Hypothalamus (tissue), 51 donors: ENCODE data around the gene USP13.
A peak's percentile ranks its signal among the peaks of the same experiment; 100 is the strongest.

ENCODE experiments used
- DNase-seq, 51 donors: peaks; one replicate each; lab custom pipeline; 2025; lab: John Stamatoyannopoulos, UW

Gene USP13

DNA sequence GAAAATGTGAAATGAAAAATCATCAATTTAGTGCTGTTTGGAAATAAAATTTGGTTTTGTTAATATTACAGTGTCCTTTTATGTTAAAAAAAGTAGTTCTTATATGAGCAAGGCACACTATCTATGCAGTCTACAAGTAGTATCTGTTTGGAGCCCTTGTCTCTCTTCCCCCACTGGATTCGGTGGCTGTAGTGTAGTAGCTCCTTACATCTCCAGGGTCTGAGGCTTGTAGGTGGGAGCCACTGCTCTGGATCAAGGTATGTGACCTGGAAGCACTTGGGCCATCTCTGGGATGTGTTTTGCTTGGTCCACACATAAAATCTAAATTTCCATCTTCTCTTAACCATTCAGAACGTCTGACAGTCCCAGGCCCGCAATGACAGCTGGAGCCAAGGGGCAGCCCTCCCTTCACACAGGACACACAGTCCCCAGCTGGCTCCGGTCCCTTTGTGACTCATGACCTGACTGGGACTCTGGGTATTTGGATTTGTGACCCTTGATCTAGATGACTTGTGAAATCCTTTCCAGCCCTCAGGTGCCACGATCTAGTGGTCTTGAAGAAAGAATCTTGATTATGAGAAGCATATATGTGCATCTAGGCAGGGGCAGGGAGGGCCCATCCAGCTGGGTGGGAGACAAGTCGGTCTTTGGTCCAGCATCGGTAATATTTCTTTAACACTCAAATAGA lies 80.0 kb downstream of the USP13 start:
- DNase-seq = peak in 5 of 51 donors; percentile 2 to 6 (median 5)

DNA sequence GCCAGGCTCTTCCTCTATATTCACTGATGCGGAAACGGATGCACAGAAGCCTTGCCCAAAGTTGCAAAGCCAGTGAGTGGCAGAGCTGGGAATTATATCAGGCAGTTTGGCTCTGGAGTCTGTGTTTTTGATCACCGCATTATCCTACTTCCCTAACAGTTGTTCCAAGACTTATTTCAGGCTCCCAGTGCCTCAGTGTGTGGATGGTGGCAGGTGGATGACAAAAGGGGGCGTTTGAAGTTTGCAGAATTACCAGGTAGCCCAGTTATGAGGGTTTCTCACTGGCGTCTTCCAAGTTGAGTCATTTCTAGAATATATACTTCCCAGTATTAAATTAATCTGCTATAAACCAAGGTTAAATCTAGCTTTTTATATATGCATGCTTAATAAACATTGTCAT lies 81.0 kb downstream of the USP13 start:
- DNase-seq = peak in 1 of 51 donors; percentile 16

DNA sequence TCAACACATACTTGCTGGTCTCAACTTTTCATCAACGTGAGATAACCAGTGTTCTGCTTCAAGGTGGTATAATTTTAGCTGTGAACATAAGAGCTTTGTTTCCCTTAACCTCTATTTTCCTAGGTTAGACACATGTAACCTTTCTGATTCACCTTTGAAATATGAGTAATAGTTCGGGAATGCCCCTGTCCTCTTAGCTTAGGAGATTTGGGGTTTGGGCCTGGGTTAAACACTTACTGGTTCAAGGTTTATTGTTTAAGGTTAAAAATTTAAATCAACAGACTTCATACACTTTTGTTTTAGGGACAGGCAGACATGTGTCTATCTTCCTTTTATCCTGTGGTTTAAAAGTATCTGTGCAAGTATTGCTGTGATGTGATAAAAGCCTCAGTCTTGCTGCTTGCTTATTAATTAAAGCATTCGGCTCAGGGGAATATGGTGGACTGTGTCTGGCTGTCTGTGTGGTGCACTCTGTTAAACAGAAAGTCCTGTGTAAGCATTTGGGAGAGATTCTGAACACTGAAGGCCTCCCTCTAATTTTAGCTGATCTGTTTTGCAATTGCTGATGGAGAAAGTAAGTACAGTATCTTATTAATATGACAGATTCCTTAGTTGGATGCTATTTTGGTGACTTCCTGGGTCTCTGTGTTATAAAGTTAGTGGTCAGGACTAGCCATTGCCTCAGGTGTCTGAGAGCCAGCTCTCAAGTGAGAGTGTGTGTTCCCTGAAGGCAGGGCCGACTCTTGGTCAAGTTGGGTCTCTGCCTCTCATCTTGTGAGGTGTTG lies 81.8 kb downstream of the USP13 start:
- no peak for DNase-seq

DNA sequence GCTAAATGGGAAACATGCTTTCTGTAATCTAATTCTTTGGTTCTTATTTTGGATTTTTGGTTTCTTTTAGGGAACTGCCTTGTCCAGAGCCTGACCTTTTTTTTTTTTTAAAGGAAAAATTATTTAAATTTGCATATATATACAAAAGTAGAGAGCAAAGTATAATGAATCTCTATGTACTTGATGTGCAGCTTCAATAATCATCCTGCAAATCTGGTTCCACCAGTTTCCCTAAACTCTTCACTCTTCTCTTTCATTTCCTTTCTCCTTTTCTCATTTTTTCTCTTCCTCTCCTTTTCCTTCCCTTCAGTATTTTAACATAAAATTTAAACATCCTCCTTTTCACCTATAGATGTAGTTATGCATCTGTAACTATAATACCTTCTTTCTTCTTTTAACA lies 82.5 kb downstream of the USP13 start:
- no peak for DNase-seq

DNA sequence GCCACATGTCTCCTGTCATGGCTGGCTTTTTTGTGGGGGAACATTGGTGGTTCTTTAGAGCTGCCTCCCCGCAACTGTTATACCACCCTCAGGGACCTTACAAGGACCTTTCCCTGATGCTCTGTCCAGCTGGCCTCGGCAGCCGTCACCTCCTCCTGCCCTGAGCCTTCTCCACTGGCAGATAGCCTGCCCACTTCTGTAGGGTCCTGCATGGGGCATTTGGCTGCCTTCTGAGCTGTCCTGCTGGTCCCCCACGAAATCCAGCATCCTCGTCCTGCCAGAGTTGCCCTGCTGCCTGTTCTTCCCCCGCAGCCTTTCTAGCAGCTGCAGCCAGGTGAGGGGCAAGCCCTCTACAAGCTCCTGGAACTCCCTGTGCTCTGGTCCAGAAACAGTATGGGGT lies 86.2 kb downstream of the USP13 start:
- DNase-seq = no peak

DNA sequence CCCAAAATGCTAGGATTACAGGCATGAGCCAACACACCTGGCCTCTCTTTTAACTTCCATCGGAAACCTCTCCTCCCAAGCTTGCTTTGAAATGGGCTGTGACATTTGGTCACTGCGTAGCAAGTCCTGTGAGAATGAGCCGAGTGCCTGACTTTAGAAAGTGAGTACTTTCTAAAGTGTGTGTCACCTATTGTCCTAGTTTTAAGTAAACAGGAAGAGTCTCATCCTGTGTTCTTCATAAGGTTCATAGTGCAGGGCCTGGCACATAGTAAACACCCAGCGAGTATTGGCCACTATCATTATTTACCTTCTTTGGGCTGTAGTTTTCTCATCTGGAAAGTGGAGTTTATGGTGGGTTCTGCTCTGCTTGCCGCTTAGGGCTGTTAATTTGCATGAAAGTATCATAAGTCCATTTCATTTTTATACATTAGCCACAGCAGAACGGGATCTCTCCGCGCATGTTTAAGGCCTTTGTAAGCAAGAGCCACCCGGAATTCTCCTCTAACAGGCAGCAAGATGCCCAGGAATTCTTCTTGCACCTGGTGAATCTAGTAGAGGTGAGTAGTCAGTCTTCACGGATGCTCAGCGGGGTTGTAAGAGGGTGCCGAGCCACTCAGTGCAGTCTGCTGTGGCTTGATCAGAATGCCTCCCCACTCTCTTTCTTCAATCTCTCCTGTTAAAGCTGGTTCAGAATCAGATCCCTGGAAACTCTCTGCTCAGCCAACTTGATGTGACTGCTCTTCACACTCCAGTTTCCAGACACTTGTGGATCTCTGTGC lies 87.2 kb downstream of the USP13 start:
- DNase-seq = no peak

DNA sequence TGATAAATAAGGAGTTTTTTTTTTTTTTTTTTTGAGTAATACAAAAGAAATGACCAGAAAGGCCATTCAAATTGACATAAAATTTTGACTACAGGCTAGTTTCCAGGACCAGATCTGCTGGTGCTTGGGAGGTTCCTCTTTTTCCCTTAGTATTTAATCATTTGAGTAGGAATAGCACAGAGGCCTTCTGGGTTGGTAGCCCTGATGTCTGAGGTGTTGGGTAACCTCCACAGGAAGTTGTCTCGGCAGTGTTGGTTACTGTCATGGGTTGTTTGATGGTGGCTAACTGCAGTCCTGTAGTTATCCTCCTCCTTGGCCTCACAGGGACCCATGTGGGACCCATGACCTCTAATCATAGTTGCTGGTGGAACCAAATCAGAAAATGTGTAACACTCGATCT lies 91.1 kb downstream of the USP13 start:
- DNase-seq = no peak

DNA sequence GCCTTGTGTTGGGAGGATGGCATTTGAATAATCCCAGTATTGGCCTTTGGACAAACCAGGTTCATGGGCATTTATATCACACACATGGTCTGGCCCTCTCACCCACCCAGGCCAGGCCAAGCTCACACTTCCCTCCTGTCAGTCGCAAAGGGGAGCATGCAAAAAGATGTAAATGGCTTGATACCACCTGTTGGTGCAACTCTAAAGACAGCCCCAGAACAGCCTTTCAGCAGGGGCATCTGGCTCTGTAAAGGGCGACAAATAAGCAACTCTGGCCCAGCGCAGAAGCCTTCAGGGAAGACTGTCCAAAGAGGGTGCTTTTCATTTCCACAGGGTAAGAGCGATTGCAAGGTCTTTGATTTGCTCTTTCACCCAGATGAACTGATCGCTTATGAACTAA lies 91.8 kb downstream of the USP13 start:
- no peak for DNase-seq

DNA sequence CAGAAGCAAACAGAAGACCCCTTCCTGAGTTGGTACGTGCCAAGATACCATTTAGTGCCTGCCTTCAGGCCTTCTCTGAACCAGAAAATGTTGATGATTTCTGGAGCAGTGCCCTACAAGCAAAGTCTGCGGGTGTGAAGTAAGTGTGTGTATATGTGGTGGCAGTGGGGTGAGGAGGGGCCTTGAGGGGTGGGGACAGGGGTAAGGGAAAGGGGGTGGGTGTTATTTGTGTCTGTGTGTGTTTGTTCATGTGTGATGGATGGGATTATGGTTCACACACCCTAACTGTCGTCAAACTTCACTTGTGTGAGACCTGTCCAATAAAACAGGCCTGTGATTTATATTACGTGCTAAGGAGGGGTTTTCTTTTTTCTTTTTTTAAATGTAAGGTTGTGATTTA lies 92.2 kb downstream of the USP13 start:
- DNase-seq = no peak

DNA sequence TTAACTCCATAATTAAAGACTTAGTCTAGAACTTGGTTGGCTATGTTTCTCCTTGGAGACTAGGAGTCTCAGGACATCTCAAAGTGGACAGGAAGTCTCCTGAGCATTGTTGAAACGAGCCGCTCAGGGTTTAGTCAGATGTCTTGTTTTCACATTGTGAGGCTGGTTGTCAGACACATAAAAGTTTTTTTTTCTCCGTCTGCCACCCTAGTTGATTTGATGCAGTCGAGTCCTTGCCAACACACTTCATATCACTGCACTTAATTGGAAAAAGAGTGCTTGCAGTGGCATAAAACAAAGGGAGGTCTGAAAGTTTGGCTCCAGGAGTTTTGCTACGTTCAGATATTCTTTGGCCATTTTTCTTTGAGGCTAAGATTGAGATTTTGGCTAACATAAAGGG lies 92.9 kb downstream of the USP13 start:
- DNase-seq = no peak

DNA sequence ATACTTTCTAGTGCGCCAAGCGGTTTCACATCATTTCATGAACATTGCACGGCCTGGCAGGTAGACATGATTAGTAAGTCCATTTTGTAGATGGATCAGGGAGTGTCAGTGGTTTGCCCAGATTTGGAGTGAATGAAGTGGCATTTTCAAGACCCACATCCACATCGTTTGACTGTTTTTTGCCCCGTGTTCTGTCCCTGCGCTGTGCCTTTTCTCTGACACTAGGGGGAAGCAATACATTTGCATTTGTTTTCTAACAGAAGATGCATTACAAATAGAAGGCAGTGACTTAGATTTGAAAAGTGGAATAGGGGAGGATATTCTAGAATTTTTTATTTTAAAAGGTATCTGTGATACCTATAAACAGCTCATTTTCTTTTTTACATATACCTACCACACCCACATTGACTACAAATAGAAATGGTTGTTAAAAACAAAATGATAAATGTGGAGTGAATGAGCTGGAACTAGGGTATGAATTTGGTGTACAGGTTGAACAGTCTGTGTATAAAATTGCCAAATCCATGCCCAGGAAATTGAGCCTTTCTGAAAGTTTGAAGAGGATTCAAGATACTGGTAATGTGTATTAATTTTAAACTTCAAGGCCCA lies 98.0 kb downstream of the USP13 start:
- peak in 4 of 51 donors; percentile 1 to 6 (median 3) for DNase-seq

DNA sequence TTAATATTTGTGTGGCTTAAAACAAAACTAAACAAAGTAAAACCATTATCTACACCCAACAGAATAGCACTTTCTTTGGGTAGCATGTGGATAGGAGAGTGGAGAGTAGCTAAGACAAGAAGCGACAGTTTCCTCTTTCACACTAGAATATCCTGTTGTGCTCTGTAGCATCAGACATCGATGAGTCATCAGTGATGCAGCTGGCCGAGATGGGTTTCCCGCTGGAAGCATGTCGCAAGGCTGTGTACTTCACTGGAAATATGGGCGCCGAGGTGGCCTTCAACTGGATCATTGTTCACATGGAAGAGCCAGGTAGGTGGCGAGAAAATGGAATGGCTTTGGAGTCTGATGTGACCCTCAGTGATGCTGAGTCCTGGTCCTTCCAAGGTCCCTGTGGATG lies 108.1 kb downstream of the USP13 start:
- DNase-seq = no peak

DNA sequence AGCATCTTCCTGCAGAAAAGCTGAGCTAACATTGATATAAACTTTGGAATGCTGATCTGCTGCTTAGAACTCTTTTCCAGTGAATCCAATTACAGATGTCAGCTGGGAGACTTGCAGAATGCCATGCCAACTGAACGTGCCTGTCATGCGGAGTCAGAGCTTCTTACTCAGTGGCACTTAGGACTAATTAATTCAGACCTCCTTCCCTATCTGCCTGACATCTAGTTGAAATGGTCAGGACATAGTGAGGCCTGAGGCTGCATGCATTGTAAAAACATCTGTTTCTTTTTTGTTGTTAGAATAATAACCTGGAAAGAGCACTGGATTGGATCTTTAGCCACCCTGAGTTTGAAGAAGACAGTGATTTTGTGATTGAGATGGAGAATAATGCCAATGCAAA lies 112.6 kb downstream of the USP13 start:
- no peak for DNase-seq

DNA sequence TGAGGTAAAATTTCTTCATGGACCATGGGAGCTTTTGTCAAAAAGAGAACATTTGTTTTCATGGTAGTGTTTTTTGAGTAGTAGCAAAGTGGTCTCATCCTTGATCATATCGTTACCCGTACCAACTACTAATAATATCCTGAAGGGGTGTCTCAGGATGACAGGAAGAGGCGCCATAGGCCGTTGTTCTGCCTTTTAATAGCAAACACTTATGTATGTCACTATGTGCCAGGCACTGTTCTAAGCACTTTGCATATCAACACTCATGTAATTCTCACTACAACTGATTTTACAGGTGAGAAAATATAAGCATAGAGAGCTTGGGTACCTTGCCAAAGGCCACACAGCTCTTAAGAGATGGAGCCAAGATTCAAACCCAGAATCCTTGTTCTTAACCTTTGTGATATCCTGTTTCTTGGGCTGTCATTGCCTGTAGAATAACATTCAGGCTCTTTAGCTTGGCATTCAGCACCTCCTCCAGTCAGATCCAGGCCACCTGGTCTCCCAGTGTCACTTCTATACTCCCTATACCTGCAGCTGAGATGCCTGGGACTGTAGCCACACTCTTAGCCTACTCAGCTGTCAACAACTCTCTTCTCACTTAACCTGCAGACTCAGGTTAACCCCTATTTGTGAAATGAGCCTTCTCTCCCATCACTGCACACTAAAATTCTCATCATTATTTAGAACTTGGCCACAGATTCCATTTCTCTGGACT lies 113.7 kb downstream of the USP13 start:
- DNase-seq = no peak

DNA sequence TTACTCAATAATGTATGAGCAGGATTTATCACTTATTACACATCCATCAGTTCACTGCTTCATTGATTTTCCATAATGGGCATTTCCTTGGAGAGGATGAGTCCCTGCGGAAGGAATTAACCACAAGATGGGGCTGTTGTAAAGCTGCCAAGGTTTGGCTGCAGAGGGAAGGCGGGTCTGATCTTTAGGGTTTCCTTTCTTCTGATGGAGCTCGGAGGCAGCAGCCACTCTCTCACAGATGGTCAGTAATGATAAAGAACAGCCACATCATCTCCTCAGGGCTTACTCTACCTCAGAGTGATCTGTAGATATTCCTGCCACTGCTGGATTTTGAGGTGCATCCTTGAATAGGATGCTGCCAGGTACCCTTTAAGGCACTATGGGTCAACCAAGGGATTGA lies 115.2 kb downstream of the USP13 start:
- DNase-seq = peak in 17 of 51 donors; percentile 1 to 44 (median 7)

DNA sequence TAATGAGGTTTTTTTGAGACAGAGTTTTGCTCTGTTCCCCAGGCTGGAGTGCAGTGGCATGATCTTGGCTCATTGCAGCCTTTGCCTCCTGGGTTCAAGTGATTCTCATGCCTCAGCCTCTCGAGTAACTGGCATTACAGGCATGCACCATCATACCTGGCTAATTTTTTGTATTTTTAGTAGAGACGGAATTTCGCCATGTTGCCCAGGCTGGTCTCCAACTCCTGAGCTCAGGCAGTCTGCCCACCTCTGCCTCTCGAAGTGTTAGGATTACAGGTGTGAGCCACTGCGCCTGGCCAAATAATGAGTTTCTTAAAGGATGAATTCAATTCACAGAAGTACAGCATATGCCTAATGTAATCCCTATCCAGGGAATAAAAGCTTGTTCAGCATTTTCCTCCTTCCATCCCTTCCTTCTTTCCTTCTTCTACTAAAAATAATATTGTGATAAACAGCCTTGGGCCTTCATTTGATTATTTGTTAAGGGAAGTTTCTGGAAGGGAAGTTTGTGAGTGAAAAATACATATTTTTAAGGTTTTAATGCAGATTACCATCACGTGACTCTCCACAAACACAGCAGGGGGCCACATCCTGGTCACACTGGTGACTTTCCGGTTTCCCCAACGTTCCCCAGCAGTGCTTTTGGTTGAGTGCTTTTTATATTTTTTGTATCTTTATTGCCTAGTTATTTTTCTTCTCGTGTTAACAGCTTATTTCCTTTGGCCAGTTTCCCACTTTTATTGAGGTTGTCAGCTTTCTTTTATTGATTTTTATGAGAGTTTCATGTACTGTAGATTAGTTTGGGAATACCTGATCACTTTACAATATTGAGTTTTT lies 116.8 kb downstream of the USP13 start:
- no peak for DNase-seq

DNA sequence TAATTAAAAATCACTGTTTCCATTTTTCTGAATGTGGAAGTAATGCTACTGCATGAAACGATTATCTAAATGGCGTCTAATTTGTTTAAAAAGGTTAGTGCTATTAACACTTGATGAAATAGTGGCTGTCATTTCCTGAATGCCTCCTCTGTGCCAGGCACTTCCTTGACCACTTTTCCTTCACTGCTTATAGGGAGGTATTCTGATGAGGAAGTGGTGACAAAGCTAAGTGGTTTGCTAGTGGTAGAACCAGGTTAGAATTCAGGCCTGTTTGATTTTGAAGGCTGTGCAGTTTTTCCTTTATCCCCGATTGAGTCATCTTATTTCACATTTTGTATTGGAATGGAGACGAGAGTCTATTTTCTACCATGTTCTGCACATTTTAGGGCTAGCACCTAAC lies 119.0 kb downstream of the USP13 start:
- DNase-seq = no peak

DNA sequence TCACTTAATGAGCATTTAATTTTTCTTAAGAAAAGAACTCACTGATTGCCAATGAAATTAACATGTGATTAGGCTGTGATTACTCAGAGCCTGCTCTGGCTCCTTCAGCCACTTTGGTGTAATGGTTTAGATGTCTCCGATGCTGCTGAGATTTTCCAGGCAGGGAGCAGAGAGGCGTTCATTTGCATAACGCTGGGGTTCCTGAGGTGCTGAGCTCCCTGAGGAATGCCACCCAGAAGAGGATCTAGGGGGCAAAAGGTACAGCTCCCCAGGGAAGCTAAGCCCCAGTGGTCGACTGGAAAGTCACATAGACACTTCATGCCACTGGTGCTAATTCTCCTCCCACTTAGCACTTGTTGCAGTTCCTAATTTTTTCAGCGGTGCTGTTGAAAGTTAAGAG lies 119.5 kb downstream of the USP13 start:
- no peak for DNase-seq

DNA sequence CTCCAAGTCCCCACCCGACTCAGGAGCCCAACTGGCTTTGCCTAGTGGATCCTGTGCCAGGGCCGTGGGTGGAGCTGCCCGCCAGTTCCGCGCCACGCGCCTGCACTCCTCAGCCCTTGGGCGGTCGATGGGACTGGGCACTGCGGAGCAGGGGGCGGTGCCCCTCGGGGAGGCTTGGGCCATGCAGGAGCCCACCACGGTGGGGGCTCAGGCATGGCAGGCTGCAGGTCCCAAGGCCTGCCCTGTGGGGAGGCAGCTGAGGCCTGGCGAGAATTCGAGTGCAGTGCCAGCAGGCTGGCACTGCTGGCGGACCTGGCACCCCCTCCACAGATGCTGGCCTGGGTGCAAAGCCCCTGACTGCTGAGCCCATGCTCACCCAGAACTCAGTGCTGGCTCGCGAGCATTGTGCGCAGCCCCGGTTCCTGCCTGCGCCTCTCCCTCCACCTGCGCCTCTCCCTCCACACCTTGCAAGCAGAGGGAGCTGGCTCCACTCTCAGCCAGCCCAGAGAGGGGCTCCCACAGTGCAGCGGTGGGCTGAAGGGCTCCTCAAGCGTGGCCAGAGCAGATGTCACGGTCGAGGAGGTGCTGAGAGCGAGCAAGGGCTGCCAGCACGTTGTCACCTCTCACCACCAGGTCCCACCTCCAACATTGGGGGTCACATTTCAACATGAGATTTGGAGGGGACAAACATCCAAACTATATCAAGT lies 122.7 kb downstream of the USP13 start:
- no peak for DNase-seq
